GM12878 (cell line): ENCODE data around the gene TRIM17. TPM values are rescaled to one million over a fixed set of nuclear protein-coding genes. Genes with fewer than 3 reads are reported as not detected.

Experiments used
- ELK1 ChIP-seq: IDR thresholded peaks from 2 replicates; pipeline ENCODE4 v1.6.1; 2012; ENCODE audit warnings: low read depth, low read length, improper control_type of control experiment
- ETV6 ChIP-seq, 2 experiments: fragments of 450-650 bp in 1 of 2; IDR thresholded peaks in 1 of 2; conservative IDR thresholded peaks in 1 of 2; 2 replicates each; pipeline ENCODE4 v1.6.1; 2014; ENCODE audit warnings: antibody characterized with exemption in 1 of 2, borderline replicate concordance in 1 of 2, low read depth in 1 of 2, mild to moderate bottlenecking in 1 of 2, moderate library complexity in 1 of 2
- HDAC6 ChIP-seq: fragments of 200-600 bp; sonication (generic); IDR thresholded peaks from one replicate; pipeline ENCODE4 v1.8.0; 2017; ENCODE audit warnings: antibody characterized with exemption; ENCODE audit not compliant: unreplicated experiment
- MEF2B ChIP-seq: fragments of 450-650 bp; IDR thresholded peaks from 2 replicates; pipeline ENCODE4 v1.6.1; 2018; ENCODE audit warnings: mild to moderate bottlenecking, moderate library complexity; ENCODE audit not compliant: partially characterized antibody, poor library complexity, severe bottlenecking
- MYC ChIP-seq: IDR thresholded peaks from 2 replicates; pipeline ENCODE4 v1.6.1; 2011; ENCODE audit warnings: mild to moderate bottlenecking, low read length, moderate library complexity, inconsistent platforms; ENCODE audit not compliant: insufficient read depth, insufficient replicate concordance, insufficient read length, severe bottlenecking
- PAX8 ChIP-seq: fragments of 450-650 bp; IDR thresholded peaks from 2 replicates; pipeline ENCODE4 v1.6.1; 2017; ENCODE audit warnings: mild to moderate bottlenecking, moderate library complexity
- POLR2AphosphoS5 ChIP-seq: IDR thresholded peaks from 2 replicates; pipeline ENCODE4 v1.6.1; 2011; ENCODE audit warnings: mild to moderate bottlenecking, low read length, inconsistent platforms
- SMARCA5 ChIP-seq: fragments of 450-650 bp; IDR thresholded peaks from 2 replicates; pipeline ENCODE4 v1.6.1; 2017; ENCODE audit warnings: mild to moderate bottlenecking
- SP1 ChIP-seq: IDR thresholded peaks from one replicate; pipeline ENCODE4 v1.6.1; 2011; ENCODE audit warnings: low read depth, low read length
- TCF3 ChIP-seq: IDR thresholded peaks from 2 replicates; pipeline ENCODE4 v1.6.1; 2012; ENCODE audit warnings: low read depth, mild to moderate bottlenecking, low read length, borderline replicate concordance; ENCODE audit not compliant: insufficient read depth
- ZBTB11 ChIP-seq: fragments of 450-650 bp; formaldehyde crosslinking; IDR thresholded peaks from 2 replicates; pipeline ENCODE4 v1.5.0; 2022; ENCODE audit warnings: mild to moderate bottlenecking, missing genetic modification characterization
- ZZZ3 ChIP-seq: IDR thresholded peaks from 2 replicates; pipeline ENCODE4 v1.6.1; 2011; ENCODE audit warnings: low read depth; ENCODE audit not compliant: control insufficient read depth, insufficient read length
- polyA plus RNA-seq, 11 experiments: library from polyadenylated mRNA; depleted of rRNA in 4 of 11; unstranded in 6 of 11; stranded (reverse) in 5 of 11; fragments of >200 nt; fragmentation: Nextera tagmentation in 4 of 11; fragmentation: Illumina TruSeq in 1 of 11; extraction: Ambion mirVana in 4 of 11; extraction: Trizol in 1 of 11; gene quantifications; 1 replicate in 1 of 11; 2 replicates in 10 of 11; pipeline versions ENCODE4 v1.2.1 to v1.2.3, GENCODE V29; 2011 to 2016; ENCODE audit warnings: inconsistent platforms in 2 of 11, missing spikeins in 2 of 11, low read depth in 1 of 11
- total RNA-seq, 4 experiments: library from RNA; depleted of rRNA in 3 of 4; stranded (reverse); fragments of >200 nt in 3 of 4; fragmentation: Illumina TruSeq in 1 of 4; extraction: Trizol in 1 of 4; gene quantifications; 2 replicates each; pipeline versions ENCODE4 v1.2.1 to v1.2.3, GENCODE V29; 2013 to 2021

TRIM17 gene
- total and polyA plus RNA-seq, 10 of the 15 experiments (the other 5 are each of a cell fraction or from before 2014, with no cell fraction given): 0.16 to 0.32 TPM; not detected in 8

- TF ChIP-seq POLR2AphosphoS5 (no peak), SMARCA5 (no peak), ZBTB11 (CRISPR knock-in tag) (no peak), SP1 (no peak), ELK1 (no peak), TCF3 (no peak), PAX8 (no peak), ETV6 (conservative IDR thresholded peaks at IDR 0.05 in 1 of 2, IDR thresholded peaks at IDR 0.05 in 1 of 2; ENCODE audit: borderline replicate concordance in 1 of 2, low read depth in 1 of 2) (no peak), MYC (no peak), ZZZ3 (no peak), HDAC6 (no peak), MEF2B (no peak)
These were observed 4.9 kb downstream of the TRIM17 start (continued) for GRCh38 chr1:228411548-228412430.
